ENCODE results near the gene GPR25.

The GPR25 gene

DNA sequence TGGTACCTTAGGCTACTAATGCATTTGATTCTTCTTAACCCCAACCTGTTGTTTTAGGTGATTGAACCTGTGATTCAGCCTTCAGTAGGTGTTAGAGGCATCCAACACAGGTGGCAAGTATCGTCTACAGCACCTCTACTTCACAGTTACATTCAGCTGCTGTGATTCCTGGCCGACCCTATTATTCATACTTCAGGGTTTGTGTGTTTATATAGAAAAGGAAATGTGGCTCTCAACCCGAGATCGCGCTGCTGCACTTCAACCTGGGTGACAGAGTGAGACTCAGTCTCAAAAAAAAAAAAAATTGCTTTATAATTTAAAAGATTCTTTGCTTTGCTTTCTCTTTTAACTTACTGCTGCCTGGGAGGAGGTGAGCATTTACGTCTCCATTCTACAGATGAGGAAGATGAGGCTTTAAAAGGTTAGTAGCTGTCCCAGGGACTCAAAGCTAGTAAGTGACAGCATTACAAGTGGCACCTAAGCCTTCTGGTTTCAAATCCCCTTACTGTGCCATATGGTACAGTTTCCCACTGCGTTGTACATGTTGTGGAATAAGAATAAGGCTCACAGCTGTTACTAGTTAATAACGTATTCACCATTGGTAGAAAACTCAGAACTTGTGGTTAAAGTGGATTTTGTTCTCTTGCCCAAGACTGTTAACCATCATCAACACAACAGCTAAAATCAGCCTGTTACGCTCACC, 9.9 kb upstream of the GPR25 start:
- no peak overlapping the region for H3K4me3 ChIP-seq (replicated peaks; ENCODE audit: insufficient read depth, low read length)
- TF ChIP-seq SPI1 (IDR thresholded peaks at IDR 0.05; ENCODE audit: borderline replicate concordance, low read depth) (no peak), POLR2AphosphoS5 (IDR thresholded peaks at IDR 0.05; ENCODE audit: low read depth) (no peak), GABPA (IDR thresholded peaks at IDR 0.05; ENCODE audit: low read depth) (no peak)
- TF ChIP-seq, protein P1, sequence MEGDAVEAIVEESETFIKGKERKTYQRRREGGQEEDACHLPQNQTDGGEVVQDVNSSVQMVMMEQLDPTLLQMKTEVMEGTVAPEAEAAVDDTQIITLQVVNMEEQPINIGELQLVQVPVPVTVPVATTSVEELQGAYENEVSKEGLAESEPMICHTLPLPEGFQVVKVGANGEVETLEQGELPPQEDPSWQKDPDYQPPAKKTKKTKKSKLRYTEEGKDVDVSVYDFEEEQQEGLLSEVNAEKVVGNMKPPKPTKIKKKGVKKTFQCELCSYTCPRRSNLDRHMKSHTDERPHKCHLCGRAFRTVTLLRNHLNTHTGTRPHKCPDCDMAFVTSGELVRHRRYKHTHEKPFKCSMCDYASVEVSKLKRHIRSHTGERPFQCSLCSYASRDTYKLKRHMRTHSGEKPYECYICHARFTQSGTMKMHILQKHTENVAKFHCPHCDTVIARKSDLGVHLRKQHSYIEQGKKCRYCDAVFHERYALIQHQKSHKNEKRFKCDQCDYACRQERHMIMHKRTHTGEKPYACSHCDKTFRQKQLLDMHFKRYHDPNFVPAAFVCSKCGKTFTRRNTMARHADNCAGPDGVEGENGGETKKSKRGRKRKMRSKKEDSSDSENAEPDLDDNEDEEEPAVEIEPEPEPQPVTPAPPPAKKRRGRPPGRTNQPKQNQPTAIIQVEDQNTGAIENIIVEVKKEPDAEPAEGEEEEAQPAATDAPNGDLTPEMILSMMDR (IDR thresholded peaks at IDR 0.05; ENCODE audit: insufficient read depth, low read length) = no peak
- TF ChIP-seq, protein P2, sequence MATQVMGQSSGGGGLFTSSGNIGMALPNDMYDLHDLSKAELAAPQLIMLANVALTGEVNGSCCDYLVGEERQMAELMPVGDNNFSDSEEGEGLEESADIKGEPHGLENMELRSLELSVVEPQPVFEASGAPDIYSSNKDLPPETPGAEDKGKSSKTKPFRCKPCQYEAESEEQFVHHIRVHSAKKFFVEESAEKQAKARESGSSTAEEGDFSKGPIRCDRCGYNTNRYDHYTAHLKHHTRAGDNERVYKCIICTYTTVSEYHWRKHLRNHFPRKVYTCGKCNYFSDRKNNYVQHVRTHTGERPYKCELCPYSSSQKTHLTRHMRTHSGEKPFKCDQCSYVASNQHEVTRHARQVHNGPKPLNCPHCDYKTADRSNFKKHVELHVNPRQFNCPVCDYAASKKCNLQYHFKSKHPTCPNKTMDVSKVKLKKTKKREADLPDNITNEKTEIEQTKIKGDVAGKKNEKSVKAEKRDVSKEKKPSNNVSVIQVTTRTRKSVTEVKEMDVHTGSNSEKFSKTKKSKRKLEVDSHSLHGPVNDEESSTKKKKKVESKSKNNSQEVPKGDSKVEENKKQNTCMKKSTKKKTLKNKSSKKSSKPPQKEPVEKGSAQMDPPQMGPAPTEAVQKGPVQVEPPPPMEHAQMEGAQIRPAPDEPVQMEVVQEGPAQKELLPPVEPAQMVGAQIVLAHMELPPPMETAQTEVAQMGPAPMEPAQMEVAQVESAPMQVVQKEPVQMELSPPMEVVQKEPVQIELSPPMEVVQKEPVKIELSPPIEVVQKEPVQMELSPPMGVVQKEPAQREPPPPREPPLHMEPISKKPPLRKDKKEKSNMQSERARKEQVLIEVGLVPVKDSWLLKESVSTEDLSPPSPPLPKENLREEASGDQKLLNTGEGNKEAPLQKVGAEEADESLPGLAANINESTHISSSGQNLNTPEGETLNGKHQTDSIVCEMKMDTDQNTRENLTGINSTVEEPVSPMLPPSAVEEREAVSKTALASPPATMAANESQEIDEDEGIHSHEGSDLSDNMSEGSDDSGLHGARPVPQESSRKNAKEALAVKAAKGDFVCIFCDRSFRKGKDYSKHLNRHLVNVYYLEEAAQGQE (IDR thresholded peaks at IDR 0.05; ENCODE audit: insufficient replicate concordance, low read depth) = no peak
- no peak for DNase-seq (ENCODE audit: low read depth in 1 of 2, low spot score in 1 of 2)
- H3K27ac ChIP-seq (replicated peaks) = no peak overlapping the region
- H3K27me3 ChIP-seq (ENCODE audit: insufficient read depth, poor library complexity, severe bottlenecking) = no peaks in the 10 kb centered on the region

DNA sequence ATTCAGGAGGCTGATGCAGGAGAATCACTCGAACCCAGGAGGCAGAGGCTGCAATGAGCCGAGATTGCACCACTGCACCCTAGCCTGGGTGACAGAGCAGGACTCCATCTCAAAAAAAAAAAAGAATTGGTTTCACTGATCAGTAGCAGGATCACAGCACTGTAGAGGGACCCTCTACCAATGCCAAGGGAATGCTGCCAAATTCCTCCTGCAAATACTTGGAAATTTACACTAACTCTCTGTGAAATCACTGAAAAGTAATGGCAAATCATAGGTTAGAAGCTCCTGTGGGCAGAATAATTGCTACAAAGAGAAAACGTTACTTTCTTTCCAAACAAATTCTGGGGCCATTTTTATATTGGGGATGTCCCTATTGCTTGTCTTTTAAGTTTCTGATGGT, 6.7 kb upstream of the GPR25 start:
- H3K27ac ChIP-seq (replicated peaks) = no peak overlapping the region
- no peak for DNase-seq (ENCODE audit: low read depth in 1 of 2, low spot score in 1 of 2)
- TF ChIP-seq POLR2AphosphoS5 (IDR thresholded peaks at IDR 0.05; ENCODE audit: low read depth) (no peak), GABPA (IDR thresholded peaks at IDR 0.05; ENCODE audit: low read depth) (no peak), SPI1 (IDR thresholded peaks at IDR 0.05; ENCODE audit: borderline replicate concordance, low read depth) (no peak)
- TF ChIP-seq, protein P2 (IDR thresholded peaks at IDR 0.05; ENCODE audit: insufficient replicate concordance, low read depth) = no peak
- TF ChIP-seq, protein P1 (IDR thresholded peaks at IDR 0.05; ENCODE audit: insufficient read depth, low read length) = no peak
- H3K4me3 ChIP-seq (replicated peaks; ENCODE audit: insufficient read depth, low read length) = no peak overlapping the region
- no peaks in the 10 kb centered on the region for H3K27me3 ChIP-seq (ENCODE audit: insufficient read depth, poor library complexity, severe bottlenecking)

DNA sequence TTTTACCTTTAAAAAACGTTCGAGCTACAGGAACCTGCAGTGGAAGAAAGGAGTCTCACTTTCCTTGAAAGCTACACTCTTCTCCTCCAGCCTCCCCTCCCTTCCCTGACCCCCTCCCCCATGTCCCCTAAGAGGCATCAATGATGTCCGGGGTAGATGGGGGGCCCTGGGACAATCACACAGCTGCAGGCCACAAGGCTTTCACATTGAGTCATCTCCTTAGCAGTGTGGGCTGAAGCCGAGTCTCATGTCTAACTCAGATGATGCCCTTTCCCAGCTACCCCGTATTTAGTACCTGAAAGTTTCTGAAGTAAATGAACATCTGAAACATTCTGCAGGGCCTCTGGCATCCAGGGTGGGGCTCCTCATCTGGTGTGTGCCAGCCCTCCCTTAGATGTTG, 6.3 kb upstream of the GPR25 start:
- no peaks in the 10 kb centered on the region for H3K27me3 ChIP-seq (ENCODE audit: insufficient read depth, poor library complexity, severe bottlenecking)
- DNase-seq (ENCODE audit: low read depth in 1 of 2, low spot score in 1 of 2) = no peak
- H3K27ac ChIP-seq (replicated peaks) = no peak overlapping the region
- no peak overlapping the region for H3K4me3 ChIP-seq (replicated peaks; ENCODE audit: insufficient read depth, low read length)
- TF ChIP-seq GABPA (IDR thresholded peaks at IDR 0.05; ENCODE audit: low read depth) (no peak), POLR2AphosphoS5 (IDR thresholded peaks at IDR 0.05; ENCODE audit: low read depth) (no peak), SPI1 (IDR thresholded peaks at IDR 0.05; ENCODE audit: borderline replicate concordance, low read depth) (no peak)
- TF ChIP-seq, protein P1 (IDR thresholded peaks at IDR 0.05; ENCODE audit: insufficient read depth, low read length) = no peak
- TF ChIP-seq, protein P2 (IDR thresholded peaks at IDR 0.05; ENCODE audit: insufficient replicate concordance, low read depth) = no peak

Data from HL-60 (cell line).